Measurements from ENCODE around the gene RGP1. TPM values are rescaled to one million over a fixed set of nuclear protein-coding genes. Genes with fewer than 3 reads are reported as not detected.
A peak's percentile ranks its signal among the peaks of the same experiment; 100 is the strongest.

Gene RGP1
- total RNA-seq, 1 donor from 2014 or later, result 34.9 TPM

DNA sequence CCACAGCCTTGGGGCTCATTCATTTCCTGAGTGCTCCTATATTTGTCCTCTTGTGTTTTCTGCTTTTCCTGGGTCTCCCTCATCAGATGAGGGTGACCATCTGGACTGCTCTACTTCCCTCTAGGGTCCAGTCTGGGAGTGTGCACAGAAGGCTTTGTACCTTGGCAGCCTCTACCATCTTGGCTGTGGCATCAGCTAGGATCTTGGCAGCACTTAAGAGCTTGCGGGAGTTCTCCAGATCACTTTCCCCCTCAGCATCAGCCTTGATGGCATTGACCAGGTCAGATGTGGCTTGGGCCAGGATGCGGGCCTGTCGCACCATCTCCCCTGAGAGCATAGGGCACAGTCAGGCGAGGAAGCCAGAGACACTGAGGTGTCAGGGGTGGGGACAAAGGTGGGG, 32.9 kb upstream of the RGP1 start:
- H3K9me3 Mint-ChIP-seq, result no peaks in the 10 kb centered on the region
- DNase-seq (ENCODE audit: low read depth, low spot score), result no peak
- peak overlapping the region; percentile 87 for H3K27ac Mint-ChIP-seq (ENCODE audit: unreplicated experiment)
- H3K4me3 Mint-ChIP-seq, result no peak overlapping the region
- H3K36me3 Mint-ChIP-seq (ENCODE audit: low read depth), result peaks cover 13% of the 10 kb centered on the region
- H3K27me3 Mint-ChIP-seq (ENCODE audit: low read depth), result no peaks in the 10 kb centered on the region
- TF ChIP-seq, protein P1, sequence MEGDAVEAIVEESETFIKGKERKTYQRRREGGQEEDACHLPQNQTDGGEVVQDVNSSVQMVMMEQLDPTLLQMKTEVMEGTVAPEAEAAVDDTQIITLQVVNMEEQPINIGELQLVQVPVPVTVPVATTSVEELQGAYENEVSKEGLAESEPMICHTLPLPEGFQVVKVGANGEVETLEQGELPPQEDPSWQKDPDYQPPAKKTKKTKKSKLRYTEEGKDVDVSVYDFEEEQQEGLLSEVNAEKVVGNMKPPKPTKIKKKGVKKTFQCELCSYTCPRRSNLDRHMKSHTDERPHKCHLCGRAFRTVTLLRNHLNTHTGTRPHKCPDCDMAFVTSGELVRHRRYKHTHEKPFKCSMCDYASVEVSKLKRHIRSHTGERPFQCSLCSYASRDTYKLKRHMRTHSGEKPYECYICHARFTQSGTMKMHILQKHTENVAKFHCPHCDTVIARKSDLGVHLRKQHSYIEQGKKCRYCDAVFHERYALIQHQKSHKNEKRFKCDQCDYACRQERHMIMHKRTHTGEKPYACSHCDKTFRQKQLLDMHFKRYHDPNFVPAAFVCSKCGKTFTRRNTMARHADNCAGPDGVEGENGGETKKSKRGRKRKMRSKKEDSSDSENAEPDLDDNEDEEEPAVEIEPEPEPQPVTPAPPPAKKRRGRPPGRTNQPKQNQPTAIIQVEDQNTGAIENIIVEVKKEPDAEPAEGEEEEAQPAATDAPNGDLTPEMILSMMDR (conservative IDR thresholded peaks at IDR 0.05), result no peak
- H3K4me1 Mint-ChIP-seq, result no peaks in the 10 kb centered on the region

DNA sequence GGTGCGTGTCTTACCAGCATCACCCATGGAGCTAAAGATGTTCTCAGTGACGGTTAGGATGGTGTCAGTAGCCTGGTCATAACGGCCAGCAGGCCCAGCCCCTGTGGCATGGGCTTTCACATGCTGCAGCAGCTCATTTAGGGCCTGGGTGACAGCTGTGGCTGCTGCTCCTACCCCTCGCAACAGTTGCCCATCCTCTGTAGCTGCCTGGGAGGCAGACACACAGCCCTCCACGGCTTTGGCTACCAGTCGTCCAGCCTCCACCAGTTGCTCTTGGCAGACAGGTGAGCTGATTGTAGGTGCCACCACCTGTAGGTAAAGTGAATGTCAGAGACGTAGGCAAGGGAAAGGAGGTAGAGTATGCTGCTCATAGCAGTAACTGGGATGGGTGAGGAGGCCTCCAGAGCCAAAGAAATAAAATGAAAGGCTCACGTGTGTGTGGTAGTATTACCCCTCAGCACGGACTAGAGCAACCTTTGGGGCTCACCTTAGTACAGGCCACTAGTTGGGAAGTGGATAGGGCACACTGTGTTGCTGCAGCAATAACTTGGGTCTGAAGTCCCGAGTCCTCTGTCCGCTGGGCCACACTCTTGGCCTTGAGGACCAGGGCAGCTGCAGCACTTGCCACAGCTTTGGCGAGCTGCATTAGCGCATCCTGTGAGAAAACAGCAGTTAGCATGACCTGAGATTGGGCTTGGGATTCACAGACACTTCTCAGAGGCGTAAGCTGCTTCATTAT, 31.8 kb upstream of the RGP1 start:
- Mint-ChIP-seq H3K27ac (ENCODE audit: unreplicated experiment) (no peak overlapping the region), H3K9me3 (no peaks in the 10 kb centered on the region), H3K4me1 (no peaks in the 10 kb centered on the region), H3K36me3 (ENCODE audit: low read depth) (peaks cover 18% of the 10 kb centered on the region), H3K27me3 (ENCODE audit: low read depth) (no peaks in the 10 kb centered on the region), H3K4me3 (no peak overlapping the region)
- TF ChIP-seq, protein P1 (conservative IDR thresholded peaks at IDR 0.05), result no peak
- no peak for DNase-seq (ENCODE audit: low read depth, low spot score)

DNA sequence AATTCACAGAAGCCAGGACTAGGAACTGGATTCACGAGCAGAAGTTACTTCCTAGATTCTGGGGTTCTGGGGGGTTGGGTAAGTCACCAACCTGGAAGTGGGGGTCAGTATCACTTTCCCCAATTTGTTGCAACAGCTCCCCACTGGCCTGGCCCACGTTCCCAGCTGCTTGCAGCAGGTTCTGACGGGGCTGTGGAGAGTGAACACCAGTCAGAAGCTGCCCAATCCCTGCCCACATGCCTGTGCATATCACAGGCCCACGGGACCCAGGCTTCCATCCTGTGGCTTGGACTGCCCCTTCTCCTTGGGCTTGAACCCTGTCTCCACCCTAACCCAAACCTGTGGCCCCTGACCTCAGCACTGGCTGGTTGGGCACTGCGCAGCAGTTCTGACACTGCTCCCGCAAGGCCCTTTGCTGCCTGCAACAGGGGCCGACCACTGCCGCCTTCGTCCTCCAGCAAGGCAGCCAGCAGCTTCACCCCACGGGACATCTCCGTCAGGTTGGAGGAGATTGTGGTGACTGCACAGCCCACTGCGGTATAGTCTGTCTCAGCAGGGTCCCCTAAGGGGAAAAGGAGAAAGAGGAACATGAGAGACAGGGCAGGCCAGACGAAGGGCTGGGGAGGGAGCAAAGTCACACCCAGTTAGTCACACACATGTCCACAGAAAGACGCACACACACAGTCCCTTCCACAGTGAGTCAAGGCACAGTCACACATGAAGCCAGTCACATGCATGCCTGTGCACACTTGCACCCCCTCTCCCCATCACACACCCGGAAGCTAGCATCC, 30.2 kb upstream of the RGP1 start:
- TF ChIP-seq, protein P1 (conservative IDR thresholded peaks at IDR 0.05), result no peak
- H3K27me3 Mint-ChIP-seq (ENCODE audit: low read depth), result no peaks in the 10 kb centered on the region
- H3K4me3 Mint-ChIP-seq, result no peak overlapping the region
- no peak overlapping the region for H3K27ac Mint-ChIP-seq (ENCODE audit: unreplicated experiment)
- no peaks in the 10 kb centered on the region for H3K9me3 Mint-ChIP-seq
- no peak for DNase-seq (ENCODE audit: low read depth, low spot score)
- H3K4me1 Mint-ChIP-seq, result no peaks in the 10 kb centered on the region
- peaks cover 18% of the 10 kb centered on the region for H3K36me3 Mint-ChIP-seq (ENCODE audit: low read depth)

DNA sequence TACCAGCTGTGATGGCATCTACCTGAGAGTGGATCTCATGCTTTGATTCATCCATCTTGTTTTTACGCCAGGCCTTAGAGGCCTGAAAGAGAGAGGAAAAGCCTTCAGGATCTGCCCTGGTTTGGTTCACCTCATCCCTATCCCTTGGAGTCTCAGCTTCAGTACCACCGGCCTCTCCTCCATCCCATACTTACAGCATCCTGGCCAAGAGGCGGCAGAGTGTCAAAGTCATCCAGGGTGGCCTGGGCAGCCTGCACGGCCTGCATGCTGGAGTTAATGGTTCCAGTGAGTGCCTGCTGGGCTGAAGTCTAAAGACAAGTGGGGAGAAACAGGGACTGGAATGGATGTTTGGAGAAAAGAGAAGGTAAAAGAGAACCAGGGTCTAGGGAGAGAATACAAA, 29.5 kb upstream of the RGP1 start:
- H3K4me3 Mint-ChIP-seq, result no peak overlapping the region
- H3K27ac Mint-ChIP-seq (ENCODE audit: unreplicated experiment), result no peak overlapping the region
- no peak for DNase-seq (ENCODE audit: low read depth, low spot score)
- no peaks in the 10 kb centered on the region for H3K9me3 Mint-ChIP-seq
- H3K27me3 Mint-ChIP-seq (ENCODE audit: low read depth), result no peaks in the 10 kb centered on the region
- H3K36me3 Mint-ChIP-seq (ENCODE audit: low read depth), result peaks cover 20% of the 10 kb centered on the region
- no peaks in the 10 kb centered on the region for H3K4me1 Mint-ChIP-seq
- TF ChIP-seq, protein P1 (conservative IDR thresholded peaks at IDR 0.05), result no peak

DNA sequence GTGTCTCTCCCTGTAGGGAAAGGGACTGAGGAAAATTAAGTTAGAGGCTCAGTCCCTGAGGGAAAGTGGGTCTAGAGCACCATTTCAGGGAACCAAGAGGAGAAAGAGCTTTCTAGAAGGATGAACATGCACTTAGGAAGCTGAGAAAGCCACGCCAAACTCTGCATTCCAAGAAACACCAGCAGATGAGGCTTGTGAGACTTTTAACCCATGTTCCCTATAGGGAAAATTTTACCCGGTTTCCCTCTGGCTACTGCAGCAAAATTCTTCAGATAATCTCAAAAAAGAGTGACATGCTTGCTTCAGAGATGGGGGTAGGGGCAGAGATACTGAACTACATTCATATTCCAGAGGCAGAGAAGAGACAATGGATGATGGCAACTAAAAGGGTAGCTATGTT, 25.7 kb upstream of the RGP1 start:
- DNase-seq (ENCODE audit: low read depth, low spot score), result no peak
- Mint-ChIP-seq H3K4me3 (no peak overlapping the region), H3K36me3 (ENCODE audit: low read depth) (peaks cover 20% of the 10 kb centered on the region), H3K27me3 (ENCODE audit: low read depth) (no peaks in the 10 kb centered on the region), H3K27ac (ENCODE audit: unreplicated experiment) (no peak overlapping the region), H3K9me3 (no peaks in the 10 kb centered on the region), H3K4me1 (no peaks in the 10 kb centered on the region)
- TF ChIP-seq, protein P1 (conservative IDR thresholded peaks at IDR 0.05), result no peak
